ENCODE measurements around the gene FARSA. TPM values are rescaled to one million over a fixed set of nuclear protein-coding genes. Genes with fewer than 3 reads are reported as not detected.

Gene FARSA
- polyA plus RNA-seq, 2 of the 4 experiments (the other 2 are of a cell fraction), result 18.1 to 58.7 TPM

DNA sequence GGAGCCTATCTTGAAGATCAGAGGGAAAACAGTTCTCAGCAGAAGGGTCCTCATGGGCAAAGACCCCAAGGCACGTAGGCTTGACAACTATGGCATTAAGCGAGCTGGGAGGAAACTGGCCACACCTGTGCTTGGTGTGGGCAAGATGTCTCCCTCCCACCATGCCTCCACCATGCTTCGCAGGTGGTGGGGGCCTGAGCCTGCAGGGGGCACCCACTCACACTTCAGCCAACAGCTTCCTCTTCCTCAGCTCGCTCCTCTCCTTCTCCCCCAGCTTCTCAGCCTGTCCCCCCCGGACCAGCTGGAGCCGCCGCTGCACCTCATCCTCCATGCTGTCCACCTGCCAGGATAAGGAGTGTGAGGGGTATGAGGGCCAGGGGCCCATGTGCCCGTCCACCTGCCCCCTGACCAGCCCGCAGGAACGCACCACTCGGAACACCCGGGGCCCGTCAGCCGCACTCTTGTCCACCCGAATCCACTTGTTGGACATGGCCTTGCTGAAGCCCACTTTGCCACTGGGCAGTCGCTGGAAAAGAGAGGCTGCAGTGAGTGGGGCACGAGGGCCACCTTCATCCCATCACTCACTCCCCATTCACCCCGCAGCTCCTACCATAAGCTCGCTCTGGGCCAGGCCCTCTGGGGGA, 3.4 kb downstream of the FARSA start:
- no peak for ATAC-seq
- Histone ChIP-seq H3K27ac (no peak overlapping the region), H3K9me3 (no peaks in the 10 kb centered on the region), H3K4me3 (no peak overlapping the region), H3K4me2 (no peak overlapping the region), H3K4me1 (peaks cover 8% of the 10 kb centered on the region; the same call in 2 of the 3 replicates)
- DNase-seq (ENCODE audit: low read depth in 1 of 2, low spot score in 1 of 2), result no peak
- WGBS (ENCODE audit: missing lambda C conversion rate), result 92% methylated on average over 8 of the region's 19 CpGs
- ChIA-PET POLR2A (no interaction called here), CTCF (interaction anchor here (0.7 to 2.1 kb wide), 2 partner anchors 8 to 82 kb away, joined by 3 to 12 read pairs; no protein-coding TSS in a partner anchor)
- no peak for FAIRE-seq
- TF ChIP-seq, protein P1, sequence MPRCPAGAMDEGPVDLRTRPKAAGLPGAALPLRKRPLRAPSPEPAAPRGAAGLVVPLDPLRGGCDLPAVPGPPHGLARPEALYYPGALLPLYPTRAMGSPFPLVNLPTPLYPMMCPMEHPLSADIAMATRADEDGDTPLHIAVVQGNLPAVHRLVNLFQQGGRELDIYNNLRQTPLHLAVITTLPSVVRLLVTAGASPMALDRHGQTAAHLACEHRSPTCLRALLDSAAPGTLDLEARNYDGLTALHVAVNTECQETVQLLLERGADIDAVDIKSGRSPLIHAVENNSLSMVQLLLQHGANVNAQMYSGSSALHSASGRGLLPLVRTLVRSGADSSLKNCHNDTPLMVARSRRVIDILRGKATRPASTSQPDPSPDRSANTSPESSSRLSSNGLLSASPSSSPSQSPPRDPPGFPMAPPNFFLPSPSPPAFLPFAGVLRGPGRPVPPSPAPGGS (IDR thresholded peaks at IDR 0.05), result no peak
- TF ChIP-seq PHF8 (IDR thresholded peaks at IDR 0.05; ENCODE audit: borderline replicate concordance, low read depth), result no peak
- no peak for TF ChIP-seq CEBPB (IDR thresholded peaks at IDR 0.05)
- TF ChIP-seq, protein P2, sequence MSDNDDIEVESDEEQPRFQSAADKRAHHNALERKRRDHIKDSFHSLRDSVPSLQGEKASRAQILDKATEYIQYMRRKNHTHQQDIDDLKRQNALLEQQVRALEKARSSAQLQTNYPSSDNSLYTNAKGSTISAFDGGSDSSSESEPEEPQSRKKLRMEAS (IDR thresholded peaks at IDR 0.05), result no peak
- TF ChIP-seq POLR2AphosphoS2 (conservative IDR thresholded peaks at IDR 0.05; ENCODE audit: low read length), result no peak
- TF ChIP-seq CHD2 (IDR thresholded peaks at IDR 0.05; ENCODE audit: low read length, partially characterized antibody), result no peak

DNA sequence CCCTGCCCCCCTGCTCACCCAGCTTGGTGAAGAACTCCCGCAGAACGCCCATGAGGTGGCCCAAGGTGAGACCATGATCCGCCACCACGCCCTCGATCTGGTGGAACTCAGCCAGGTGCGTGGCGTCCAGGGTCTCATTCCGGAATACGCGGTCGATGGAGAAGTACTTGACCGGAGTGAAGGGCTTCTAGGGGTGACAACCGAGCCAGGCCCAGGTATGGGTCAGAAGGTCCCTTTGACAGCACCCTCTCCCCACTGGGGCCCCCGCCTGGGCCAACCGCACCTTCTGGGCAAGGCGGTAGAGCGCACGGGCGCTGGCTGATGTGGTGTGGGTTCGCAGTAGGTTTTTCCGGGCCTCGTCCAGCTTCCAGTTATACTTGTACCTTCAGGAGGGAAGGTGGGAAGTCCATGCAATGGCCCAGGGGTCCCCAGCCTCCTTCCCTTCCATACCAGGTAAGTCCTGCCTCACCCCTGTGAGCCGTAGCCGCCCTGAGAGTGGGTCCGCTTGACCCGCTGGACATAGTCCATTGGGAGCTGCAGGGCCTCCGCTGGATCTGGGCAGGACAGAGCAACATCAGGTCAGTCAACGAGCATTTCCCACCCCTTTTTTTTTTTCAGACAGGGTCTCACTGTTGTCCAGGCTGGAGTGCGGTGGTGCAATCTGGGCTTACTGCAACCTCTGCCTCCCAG, 8.7 kb downstream of the FARSA start:
- POLR2A ChIA-PET, result no interaction called here
- no peaks in the 10 kb centered on the region for H3K9me3 ChIP-seq
- DNase-seq (ENCODE audit: low read depth in 1 of 2, low spot score in 1 of 2), result no peak
- WGBS (ENCODE audit: missing lambda C conversion rate), result 97% methylated on average over 25 of the region's 29 CpGs
- no peak overlapping the region for H3K4me2 ChIP-seq
- H3K4me1 ChIP-seq, result no peaks in the 10 kb centered on the region
- FAIRE-seq, result no peak
- H3K4me3 ChIP-seq, result no peak overlapping the region
- CTCF ChIA-PET, result interaction anchor here (1.6 to 1.7 kb wide), 2 partner anchors 8 to 41 kb away, joined by 5 to 7 read pairs; no protein-coding TSS in a partner anchor
- TF ChIP-seq ZFP36 (IDR thresholded peaks at IDR 0.05; ENCODE audit: borderline replicate concordance, partially characterized antibody), result no peak
- no peak for ATAC-seq
- H3K27ac ChIP-seq, result no peak overlapping the region

DNA sequence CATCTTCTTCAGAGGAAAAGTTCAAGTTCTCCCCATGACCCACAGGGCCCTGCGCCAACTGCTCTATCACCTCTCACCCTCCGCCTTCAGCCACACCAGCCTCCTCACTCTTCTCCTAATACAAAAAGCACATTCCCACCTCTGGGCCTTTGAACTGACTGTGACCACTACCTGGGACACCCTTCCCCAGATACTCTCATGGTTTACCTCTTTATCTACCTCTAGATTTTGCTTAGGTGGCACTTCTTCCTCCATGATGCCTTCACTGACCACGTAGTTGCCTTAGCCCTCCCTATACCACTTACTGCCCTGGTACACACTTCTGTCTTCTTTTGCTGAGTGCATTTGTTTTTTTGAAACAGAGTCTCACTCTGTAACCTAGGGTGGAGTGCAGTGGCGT, 10.6 kb downstream of the FARSA start:
- Histone ChIP-seq H3K4me1 (no peaks in the 10 kb centered on the region), H3K4me3 (no peak overlapping the region), H3K4me2 (no peak overlapping the region), H3K27ac (no peak overlapping the region), H3K9me3 (no peaks in the 10 kb centered on the region)
- WGBS (ENCODE audit: missing lambda C conversion rate), result 95% methylated on average over 4 of the region's 4 CpGs
- no peak for TF ChIP-seq HDAC2 (IDR thresholded peaks at IDR 0.05)
- TF ChIP-seq ESRRA (IDR thresholded peaks at IDR 0.05; ENCODE audit: borderline replicate concordance, low read length), result no peak
- peak; percentile 63 for TF ChIP-seq MAFK (IDR thresholded peaks at IDR 0.05; ENCODE audit: partially characterized antibody)
- no peak for DNase-seq (ENCODE audit: low read depth in 1 of 2, low spot score in 1 of 2)
- ATAC-seq, result no peak
- POLR2A ChIA-PET, result no interaction called here
- no peak for FAIRE-seq
- CTCF ChIA-PET, result interaction anchor here (2.8 kb wide), 1 partner anchor 8 kb away, joined by 12 read pairs; no protein-coding TSS in a partner anchor

DNA sequence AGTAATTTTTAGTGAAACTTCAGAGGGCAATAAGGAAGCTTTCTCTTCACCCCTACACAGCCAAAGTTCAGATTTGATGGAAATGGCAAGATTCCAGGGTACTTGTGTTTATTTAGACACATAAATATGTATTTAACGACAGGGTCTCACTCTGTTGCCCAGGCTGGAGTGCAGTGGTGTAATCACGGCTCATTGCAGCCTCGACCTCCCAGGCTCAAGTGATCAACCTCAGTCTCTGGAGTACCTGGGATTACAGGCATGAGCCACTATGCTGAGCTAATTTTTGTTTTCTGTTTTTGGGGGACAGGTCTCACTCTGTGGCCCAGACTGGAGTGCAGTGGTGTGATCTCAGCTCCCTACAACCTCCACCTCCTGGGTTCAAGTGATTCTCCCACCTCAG, 12.5 kb downstream of the FARSA start:
- CTCF ChIA-PET, result interaction anchor here (0.6 to 2.8 kb wide), 2 partner anchors 10 to 18 kb away, joined by 3 to 12 read pairs; no protein-coding TSS in a partner anchor
- POLR2A ChIA-PET, result no interaction called here

More for the DNA sequence above, 12.5 kb downstream of the FARSA start:
- ATAC-seq, result no peak
- no peak overlapping the region for H3K4me2 ChIP-seq
- TF ChIP-seq MAFK (IDR thresholded peaks at IDR 0.05; ENCODE audit: partially characterized antibody), result no peak
- no peak for TF ChIP-seq EHMT2 (IDR thresholded peaks at IDR 0.05; ENCODE audit: low read depth)
- no peak for TF ChIP-seq PHF8 (IDR thresholded peaks at IDR 0.05; ENCODE audit: borderline replicate concordance, low read depth)
- TF ChIP-seq, protein P1 (IDR thresholded peaks at IDR 0.05), result no peak
- TF ChIP-seq FOXS1 (CRISPR knock-in tag; IDR thresholded peaks at IDR 0.05), result no peak
- TF ChIP-seq NR3C1 (IDR thresholded peaks at IDR 0.05), result no peak
- no peak for TF ChIP-seq HEYL (CRISPR knock-in tag; IDR thresholded peaks at IDR 0.05)
- TF ChIP-seq GATA3 (IDR thresholded peaks at IDR 0.05; ENCODE audit: borderline replicate concordance), result no peak
- no peak for TF ChIP-seq HOXB13 (CRISPR knock-in tag; IDR thresholded peaks at IDR 0.05; ENCODE audit: low read depth)
- no peak for DNase-seq (ENCODE audit: low read depth in 1 of 2, low spot score in 1 of 2)
- WGBS (ENCODE audit: missing lambda C conversion rate), result 61% methylated on average over 3 of the region's 3 CpGs
- H3K27ac ChIP-seq, result no peak overlapping the region
- no peak overlapping the region for H3K4me3 ChIP-seq
- no peak for FAIRE-seq
- H3K9me3 ChIP-seq, result no peaks in the 10 kb centered on the region
- H3K4me1 ChIP-seq, result no peaks in the 10 kb centered on the region

Measured in A549 (cell line).